GM18520 (cell line): Measurements from ENCODE around the gene INPP4B.
"Not testable (repeated sequence)": the region's sequence is repeated elsewhere in the genome, so short reads cannot be mapped to it uniquely, and the experiment has no call there.

ENCODE experiments used
- ATAC-seq: cut with Tn5 transposase; IDR thresholded peaks from one replicate; pipeline ENCODE4 v1.9.1; 2021; ENCODE audit not compliant: unreplicated experiment

The INPP4B gene

DNA sequence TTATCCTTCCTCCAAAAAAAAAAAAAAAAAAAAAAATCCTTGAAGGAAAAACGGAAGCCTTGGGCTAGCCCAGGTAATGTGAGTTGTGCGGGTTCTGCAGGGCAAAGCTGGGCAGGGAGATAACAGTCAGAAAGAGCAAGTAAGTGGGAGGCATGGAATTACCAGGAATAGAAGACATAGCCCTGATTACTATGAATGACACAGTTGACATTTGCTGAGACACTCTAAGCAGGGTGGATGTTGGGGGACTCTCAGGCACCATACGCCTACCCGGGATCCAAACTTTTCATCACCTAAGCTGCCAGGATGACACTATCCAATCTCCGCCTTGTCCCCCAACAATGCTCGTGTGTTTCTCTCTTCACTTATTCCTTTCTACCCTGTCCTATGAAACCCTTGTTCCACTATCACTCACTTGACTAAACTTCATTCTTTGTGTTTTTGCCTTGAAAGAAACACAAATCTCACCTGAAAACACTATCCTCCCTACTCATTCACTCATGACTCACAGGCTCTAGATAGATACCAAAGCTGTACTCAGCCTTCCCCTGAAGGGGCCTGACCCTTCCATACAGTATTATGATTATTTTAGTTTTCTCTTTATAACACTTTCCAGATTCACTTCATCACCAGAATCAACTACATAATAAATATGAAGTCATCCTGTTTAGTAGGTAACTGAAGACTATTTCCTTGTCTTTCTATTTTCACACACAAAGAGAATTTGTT, 158.4 kb downstream of the INPP4B start:
- no peak for ATAC-seq

DNA sequence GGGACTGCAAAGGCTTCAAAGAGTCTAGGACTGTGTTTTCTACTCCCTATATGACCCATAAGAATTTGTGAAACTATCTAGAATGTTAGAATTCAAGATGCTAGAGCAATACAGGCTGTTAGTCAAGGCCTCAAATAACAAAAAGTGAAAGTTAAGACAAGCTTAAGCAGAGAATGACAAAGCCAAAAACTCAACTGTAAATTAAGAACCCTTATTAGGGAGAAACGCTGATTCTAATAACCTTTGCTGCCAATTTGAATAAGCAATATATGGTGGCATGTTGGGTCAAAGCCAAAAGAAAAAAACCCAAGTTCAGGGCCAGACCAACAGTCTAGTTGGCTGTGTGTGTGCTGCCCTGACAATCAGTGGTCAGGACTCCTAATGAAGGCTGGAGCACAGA, 160.0 kb downstream of the INPP4B start:
- no peak for ATAC-seq

DNA sequence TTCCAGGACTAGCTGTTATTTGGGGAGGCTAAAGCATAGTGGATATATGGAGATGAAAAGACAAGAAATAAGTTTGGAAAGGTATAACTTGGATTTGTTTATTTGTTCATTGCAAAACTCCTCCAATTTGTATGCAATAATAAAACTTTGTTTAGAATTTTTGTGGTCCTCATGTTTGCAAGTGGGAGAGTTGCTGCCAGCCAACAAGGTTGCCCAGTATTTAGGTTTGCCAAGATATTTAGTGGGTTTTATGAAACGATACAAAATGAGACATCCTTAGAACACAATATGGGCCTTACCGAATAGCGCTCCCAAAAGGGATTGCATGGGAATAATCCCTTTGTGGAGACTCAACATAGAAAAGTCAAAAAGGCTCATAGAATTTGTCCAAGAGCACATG, 162.1 kb downstream of the INPP4B start:
- ATAC-seq = no peak

DNA sequence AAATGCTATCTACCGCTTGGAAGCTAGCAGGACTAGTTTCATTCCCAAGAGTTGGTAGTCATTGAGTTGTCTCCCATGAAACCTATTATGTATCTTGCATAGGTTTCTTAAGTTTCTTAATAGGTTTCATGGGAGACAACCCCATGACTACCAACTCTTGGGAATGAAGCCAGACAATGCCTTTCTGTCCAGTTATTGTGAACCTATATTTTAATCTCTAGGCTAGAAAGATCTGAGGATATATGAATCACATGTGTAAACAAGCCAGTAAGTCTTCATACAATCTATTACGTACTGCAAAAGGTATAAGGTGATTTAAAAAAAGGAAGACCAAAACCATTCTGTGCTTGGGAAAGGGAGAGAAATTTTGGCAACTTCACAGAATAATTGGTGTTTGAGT, 162.6 kb downstream of the INPP4B start:
- no peak for ATAC-seq

DNA sequence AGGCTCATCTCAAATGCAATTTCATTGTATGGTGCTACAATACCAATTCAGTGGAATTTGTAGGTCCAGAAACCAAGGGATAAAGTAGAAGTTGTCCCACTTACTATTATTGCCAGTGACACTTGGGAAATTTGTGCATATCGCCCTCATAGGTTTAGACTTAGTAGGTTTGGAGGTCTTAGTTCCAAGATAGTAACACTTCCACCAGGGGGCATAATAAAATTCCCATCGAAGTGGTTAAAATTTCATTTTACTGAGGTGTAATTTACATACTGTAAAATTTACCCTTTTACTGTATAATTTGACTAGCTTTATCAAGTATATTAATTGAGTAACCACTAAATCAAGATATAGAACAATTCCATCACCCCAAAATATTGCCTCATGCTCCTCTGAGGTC, 174.6 kb downstream of the INPP4B start:
- no peak for ATAC-seq

DNA sequence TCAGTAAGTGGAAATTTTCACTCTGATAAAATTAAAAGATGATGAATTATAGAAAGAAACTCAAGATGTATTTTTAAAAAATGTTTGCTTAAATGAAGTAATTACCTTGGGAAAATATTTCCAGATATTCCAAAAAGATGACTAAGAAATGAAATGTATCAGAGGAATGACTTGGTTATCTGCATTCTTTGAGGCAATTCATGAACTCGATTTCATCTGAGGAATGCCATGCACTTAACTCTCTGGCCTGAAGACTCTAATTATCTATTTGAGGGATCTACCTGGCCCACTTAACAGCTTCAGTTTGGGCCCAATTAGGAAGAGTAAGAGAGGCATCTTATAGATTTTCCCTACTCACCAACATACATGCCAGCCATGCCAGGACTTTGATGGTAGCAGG, 182.3 kb downstream of the INPP4B start:
- ATAC-seq = no peak

DNA sequence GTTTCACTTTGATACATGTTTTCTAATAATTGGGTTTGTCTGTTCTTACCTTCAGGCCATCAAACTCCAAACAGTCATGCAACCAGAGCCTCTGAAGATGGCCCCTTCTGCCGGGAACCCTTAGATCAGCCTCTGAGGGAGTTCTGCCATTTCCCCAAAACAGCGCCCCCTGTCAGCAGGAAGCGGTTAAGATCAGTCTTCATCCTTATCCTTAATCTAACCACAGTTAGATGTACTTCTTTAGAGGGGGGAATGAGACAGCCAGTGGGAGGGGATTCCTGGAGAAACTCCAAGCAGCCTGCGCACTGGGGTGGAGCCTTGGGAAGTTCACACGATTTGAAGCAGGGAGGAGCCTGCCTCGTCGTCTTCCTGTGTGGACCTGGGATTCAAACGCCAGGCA, 185.4 kb downstream of the INPP4B start:
- ATAC-seq = no peak

DNA sequence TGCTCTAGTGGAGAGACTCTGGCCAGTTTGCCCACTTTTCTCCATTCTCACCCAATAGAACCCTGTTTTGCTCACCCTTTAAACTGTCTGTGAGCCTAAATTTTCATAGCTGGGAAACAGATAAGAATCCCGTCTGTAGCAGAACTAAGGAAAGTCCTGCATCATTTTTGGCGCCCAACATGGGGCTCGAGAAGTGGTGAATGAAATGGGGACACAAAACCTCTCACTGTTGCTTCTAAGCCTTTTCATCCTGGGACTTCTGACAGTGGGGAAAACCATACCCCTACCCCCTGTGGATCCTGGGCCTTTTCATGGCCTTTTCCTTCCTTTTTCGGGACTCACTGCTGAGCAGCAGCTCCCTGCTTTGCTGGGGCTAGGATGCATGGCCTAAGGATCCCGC, 189.9 kb downstream of the INPP4B start:
- no peak for ATAC-seq

DNA sequence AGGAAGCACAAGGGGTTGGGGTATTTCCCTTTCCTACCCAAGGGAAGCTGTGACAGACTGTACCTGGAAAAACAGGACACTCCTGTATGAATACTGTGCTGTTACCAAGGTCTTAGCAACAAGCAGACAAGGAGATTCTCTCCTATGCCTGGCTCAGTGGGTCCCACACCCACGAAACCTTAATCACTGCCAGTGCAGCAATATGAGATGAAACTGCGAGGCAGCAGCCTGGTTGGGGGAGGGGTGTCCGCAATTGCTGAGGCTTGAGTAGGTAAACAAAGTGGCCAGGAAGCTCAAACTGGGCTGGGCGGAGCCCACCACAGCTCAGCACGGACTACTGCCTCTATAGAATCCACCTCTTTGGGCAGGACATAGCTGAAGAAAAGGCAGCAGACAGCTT, 197.7 kb downstream of the INPP4B start:
- no peak for ATAC-seq

DNA sequence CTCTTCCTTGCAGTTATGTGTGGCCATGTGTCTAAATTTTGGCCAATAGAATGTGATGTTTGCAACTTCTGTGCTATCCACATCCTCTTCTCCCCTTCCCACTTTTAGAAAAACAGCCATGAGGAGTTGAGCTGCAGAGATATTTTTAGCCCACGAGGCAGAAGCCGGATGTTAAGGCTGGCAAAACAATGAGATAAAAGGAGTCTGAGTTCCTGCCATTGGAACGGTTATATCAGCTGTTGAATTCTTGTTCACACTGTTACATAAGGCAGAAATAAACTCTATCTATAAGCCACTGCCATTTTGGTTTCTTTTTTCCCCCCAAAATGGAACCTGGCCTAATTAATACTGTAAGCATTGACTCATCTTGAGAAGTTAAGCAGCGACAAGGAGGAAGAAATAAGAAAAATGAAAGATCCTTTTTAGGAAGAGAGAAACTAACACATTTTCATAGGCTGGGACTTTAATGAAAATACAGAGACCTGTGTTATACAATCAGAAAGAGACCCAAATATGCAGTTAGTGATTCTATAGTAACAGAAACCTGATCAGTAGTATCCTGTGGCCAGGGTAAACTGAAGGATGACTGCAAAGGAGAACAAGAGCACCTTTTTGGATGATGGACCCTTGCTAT, 200.5 kb downstream of the INPP4B start:
- peak; percentile 65 for ATAC-seq

DNA sequence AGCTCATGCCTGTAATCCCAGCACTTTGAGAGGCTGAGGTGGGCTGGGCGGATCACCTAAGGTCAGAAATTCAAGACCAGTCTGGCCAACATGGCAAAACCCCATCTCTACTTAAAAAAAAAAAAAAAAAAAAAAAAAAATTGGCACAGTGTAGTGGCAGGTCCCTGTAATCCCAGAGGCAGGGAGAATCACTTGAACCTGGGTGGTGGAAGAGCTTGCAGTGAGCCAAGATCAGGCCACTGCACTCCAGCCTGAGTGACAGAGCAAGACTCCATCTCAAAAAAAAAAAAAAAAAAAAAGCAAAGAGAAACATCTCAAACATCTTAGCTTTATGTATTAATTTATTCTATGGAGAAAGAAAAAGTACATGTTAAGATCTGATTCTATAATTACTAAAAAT, 201.5 kb downstream of the INPP4B start:
- not testable (repeated sequence) for ATAC-seq

DNA sequence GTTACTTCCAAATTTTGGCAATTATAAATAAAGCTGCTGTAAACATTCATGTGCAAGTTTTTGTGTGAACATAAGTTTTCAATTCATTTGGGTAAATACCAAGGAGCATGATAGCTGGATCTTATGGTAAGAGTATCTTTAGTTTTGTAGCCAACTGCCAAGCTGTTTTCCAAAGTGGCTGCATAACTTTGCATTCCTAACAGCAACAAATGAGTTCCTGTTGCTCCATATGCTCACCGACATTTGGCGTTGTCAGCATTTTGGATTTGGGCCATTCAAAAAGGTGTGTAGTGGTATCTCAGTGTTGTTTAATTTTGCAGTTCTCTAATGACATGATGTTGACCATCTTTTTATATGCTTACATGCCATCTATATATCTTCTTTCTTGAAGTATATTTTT, 208.5 kb downstream of the INPP4B start:
- no peak for ATAC-seq

DNA sequence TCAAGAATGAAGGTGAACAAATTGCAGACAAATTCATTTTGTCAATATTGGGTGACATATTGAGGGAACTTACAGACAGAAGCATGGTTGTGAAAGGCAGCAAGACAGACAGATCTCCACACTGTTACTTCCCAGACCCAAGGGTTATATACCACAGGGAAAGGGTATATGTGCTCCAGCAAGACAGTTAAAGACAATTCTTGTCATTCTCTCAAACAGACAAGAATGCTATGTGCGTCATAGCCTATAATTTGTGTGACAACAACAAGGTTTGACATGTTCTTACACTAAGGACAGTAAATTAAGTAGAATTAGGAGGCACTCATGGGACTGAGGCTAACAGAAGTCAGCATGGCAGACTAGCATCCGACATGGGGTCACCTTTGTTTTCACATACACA, 214.3 kb downstream of the INPP4B start:
- ATAC-seq = no peak

DNA sequence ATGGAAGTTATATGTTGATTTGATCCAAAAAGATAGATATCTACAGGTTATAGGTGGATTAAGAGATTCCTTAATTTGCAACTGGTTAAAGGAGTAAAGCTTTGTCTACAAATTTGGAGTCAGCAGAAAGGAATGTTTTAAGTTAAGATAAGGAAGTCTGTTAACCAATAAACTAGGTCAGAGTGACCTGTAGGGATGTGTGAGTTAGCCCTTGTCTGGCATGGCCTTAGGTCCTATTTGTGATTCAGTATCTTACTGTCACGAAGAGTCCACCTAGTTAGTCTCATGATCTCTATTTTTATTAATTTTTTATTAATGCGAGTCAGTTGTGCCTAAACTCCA, 230.8 kb downstream of the INPP4B start:
- no peak for ATAC-seq

DNA sequence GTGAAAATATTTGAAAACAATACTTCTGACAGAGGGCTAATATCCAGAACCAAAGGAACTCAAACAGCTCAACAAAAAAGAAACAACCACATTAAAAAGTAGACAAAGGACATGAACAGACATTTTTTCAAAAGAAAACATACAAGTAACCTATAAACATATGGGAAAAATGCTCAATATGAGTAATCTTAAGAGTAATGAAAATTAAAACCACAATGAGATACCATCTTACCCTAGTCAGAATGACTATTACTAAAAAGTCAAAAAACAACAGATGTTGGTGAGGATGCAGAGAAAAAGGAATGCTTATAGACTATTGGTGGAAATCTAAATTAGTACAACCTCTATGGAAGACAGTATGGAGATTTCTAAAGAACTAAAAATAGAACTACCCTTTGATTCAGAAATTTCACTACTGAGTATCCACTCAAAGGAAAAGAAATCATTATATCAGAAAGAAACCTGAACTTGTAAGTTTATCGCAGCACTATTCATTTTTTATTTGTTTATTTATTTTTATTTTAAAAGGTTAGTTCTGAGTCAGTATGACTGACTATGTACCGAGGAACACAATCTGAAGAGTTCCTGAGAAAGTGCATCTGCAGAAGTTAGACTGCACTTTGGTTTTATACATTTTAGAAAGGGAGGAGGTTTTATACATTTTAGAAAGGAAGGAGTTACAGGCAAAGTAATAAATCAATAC, 231.3 kb downstream of the INPP4B start:
- no peak for ATAC-seq

DNA sequence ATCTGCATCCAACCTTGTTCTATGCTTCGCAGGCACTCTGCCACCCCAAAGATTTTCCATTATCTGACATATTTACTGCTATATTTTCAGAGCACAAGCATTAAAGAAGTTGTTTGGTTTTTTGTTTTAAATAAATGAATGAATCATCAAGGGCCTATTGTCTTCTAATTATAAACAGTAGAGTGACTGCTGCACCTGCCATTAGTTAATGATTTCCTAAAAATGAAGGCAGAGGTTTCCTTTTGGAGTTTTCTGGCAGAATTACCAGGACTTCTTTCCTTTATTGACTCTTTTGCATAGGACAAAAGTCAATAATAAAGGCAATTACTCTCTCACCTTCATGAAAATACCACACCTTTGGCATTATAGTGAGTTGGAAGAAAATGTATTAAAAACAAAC, 238.1 kb downstream of the INPP4B start:
- ATAC-seq = no peak

DNA sequence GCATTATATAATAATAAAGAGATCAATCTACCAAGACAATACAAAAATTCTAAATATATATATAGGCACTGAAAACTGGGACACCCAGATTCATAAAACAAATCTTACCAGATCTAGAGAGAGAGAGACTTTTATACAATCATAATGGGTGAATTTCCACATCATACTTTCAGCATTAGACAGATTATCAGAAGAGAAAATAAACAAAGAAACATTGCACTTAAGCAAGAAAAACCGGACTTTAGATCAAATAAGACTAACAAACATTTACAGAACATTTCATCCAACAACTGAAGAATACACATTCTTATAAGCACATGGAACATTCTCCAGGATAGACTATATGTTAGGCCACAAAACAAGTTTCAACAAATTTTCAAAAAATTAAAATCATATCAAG, 245.1 kb downstream of the INPP4B start:
- ATAC-seq = no peak

DNA sequence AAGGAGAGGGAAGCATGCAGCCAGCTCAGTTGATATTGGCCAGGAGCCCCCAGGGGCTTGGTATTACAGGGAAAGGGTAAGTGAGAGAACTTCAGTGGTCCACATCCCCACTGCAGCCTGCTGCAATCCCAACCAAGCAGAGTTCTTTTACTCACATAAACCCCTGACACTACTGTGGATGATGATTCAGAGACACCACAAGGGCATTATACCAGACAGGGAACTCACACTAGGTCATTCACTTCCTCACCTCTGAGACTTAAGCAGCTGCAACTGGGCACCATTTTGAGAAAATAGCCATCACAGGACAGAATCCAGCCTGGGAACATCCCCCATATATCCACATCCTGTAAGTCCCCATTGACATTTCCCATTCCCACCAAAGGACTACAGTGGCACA, 248.0 kb downstream of the INPP4B start:
- ATAC-seq = no peak

DNA sequence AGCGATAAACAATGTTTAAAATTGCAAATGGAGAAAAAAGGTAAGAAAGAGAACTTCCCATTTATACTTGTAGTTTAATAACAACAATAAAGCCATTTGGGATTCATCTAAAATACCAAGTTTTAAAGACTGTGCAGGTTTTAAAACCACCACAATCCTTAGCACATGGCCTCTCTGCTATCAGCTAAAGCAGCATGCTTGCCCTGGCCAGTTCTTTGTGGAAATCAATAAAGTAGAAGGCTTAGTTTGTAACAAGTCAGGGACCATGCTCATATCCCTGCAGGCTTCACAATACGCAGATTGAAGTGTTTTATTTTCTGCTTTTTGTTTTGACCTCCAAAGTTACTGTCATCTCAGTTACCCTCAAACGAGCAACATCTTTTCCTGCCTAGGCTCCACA, 249.5 kb downstream of the INPP4B start:
- no peak for ATAC-seq

DNA sequence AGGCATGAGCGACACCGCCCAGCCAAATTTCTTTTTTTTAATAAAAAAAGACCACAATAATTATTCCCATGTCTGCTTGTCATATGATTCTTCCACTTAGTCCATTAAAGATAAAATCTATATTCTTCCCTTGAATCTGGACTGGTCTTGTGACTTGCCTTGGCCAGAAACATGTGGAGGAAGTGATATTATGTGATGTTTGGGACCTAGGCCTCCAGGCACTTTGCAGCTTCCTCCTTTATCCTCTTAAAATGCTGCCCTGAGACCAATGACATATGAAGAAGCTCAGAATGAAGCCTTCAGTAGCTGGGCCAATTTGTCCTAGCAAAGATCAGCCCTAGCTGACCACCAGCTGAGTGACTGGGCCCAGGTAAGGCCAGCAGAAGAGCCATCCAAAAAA, 250.0 kb downstream of the INPP4B start:
- no peak for ATAC-seq

DNA sequence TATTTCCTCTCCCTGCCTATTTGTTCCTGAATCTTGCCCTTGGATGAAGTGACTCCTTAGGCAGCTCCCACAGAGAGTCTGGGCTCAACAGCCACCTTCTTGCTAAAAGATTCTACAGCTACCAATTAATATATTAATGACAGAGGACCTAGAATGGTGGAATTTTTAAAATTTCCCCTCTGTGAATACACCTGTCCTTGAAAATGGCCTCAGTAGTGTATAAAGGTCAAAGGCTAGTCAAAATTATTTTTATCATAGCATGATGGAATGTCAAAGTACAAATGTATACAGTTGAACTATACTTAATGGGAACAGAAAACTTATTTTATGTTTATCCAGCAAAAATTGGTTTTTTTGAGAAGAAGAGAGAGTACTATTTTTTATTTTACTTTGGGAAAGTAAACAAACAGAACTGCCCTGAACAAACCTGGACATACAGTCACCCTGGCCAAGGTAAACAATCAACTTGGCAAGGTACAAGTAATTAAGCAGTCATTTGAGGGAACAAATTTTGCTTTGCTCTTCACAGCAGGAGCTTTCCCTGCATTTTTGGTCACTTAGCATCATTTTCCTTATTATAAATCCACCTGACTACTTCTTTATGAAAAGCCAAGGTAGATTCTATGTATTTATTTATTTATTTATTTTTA, 250.8 kb downstream of the INPP4B start:
- no peak for ATAC-seq

DNA sequence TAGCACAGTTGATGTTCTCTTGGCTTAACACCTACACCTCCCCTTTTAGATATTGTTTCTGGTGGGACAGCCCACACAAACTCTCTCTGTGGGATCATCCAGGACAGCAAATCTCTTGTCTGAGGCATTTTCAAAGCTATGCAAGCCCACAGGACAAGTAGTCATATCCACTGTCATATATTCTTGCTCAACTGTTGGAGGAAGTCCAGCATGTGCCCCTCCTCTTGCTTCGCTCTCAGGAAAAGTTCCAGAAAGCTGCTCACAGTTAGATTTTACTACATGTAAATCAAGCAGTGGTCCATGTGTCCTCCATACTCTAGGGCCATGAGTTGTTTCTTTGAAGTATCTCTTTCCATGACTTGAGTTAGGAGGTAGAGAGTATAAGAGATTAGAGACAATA, 260.7 kb downstream of the INPP4B start:
- no peak for ATAC-seq
